Stimulated activated naive CD8-positive, alpha-beta T cell treated with anti-CD3 and anti-CD28 coated beads, Interleukin-15, amount 100 ng/mL, for 72 hours (primary cell): Measurements from ENCODE around the gene AP4E1.
"Not testable (repeated sequence)": the region's sequence is repeated elsewhere in the genome, so short reads cannot be mapped to it uniquely, and the experiment has no call there.

Experiments
- ATAC-seq: fragments of 150-1000 bp; cut with Tn5 transposase; 2 replicates; pipeline ENCODE4 v1.10.0; 2021; ENCODE audit warnings: mild to moderate bottlenecking, moderate library complexity
- DNase-seq, 2 donors: peaks; one replicate each; pipeline ENCODE4 v3.0.0; 2021 to 2022
- H3K27ac Mint-ChIP-seq, 2 donors: one replicate each; pipeline ENCODE4 v1.8.0; 2022; ENCODE audit warnings: mild to moderate bottlenecking in 2 of 2, mixed read lengths in 2 of 2, moderate library complexity in 2 of 2
- H3K27me3 Mint-ChIP-seq: one replicate; pipeline ENCODE4 v1.8.0; 2022; ENCODE audit warnings: mixed read lengths
- H3K4me1 Mint-ChIP-seq: one replicate; pipeline ENCODE4 v1.8.0; 2022; ENCODE audit warnings: mild to moderate bottlenecking, mixed read lengths
- H3K4me3 Mint-ChIP-seq, 2 donors: one replicate each; pipeline ENCODE4 v1.8.0; 2022; ENCODE audit warnings: mild to moderate bottlenecking in 2 of 2, mixed read lengths in 2 of 2, moderate library complexity in 1 of 2
- H3K9me3 Mint-ChIP-seq, 2 donors: one replicate each; pipeline ENCODE4 v1.8.0; 2022; ENCODE audit warnings: mixed read lengths in 2 of 2

The AP4E1 gene

DNA sequence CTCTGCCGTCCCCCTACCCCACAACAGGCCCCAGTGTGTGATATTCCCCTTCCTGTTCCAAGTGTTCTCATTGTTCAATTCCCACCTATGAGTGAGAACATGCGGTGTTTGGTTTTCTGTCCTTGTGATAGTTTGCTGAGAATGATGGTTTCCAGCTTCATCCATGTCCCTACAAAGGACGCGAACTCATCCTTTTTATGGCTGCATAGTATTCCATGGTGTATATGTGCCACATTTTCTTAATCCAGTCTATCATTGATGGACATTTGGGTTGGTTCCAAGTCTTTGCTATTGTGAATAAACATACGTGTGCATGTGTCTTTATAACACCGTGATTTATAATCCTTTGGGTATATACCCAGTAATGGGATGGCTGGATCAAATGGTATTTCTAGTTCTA is 46.4 kb downstream of the AP4E1 start:
- not testable (repeated sequence) for H3K27me3 Mint-ChIP-seq, H3K4me3 Mint-ChIP-seq, H3K27ac Mint-ChIP-seq, ATAC-seq, DNase-seq, H3K4me1 Mint-ChIP-seq
- peaks cover 19 to 21% of the 10 kb centered on the region in 2 donors for H3K9me3 Mint-ChIP-seq

DNA sequence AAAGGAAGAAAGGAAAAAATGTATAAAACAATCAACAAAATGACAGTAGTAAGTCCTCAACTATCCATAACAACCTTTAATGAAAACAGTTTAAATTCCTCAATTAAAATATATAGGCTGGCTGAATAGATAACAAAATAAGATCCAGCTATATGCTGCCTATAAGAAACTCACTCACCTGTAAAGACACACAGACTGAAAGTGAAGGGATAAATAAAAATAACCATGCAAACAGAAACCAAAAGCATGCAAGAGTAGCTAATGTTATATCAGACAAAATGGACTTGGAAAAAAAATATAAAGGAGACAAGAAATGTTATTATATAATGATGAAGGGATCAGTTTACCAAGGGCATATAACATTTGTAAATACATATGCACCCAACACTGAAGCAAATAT is 51.2 kb downstream of the AP4E1 start:
- DNase-seq (no peak), ATAC-seq (no peak)
- H3K4me3 Mint-ChIP-seq, result no peak overlapping the region
- no peaks in the 10 kb centered on the region for H3K27me3 Mint-ChIP-seq
- H3K9me3 Mint-ChIP-seq, result peaks cover 49 to 67% of the 10 kb centered on the region in 2 donors
- H3K27ac Mint-ChIP-seq, result no peak overlapping the region
- H3K4me1 Mint-ChIP-seq, result no peaks in the 10 kb centered on the region

DNA sequence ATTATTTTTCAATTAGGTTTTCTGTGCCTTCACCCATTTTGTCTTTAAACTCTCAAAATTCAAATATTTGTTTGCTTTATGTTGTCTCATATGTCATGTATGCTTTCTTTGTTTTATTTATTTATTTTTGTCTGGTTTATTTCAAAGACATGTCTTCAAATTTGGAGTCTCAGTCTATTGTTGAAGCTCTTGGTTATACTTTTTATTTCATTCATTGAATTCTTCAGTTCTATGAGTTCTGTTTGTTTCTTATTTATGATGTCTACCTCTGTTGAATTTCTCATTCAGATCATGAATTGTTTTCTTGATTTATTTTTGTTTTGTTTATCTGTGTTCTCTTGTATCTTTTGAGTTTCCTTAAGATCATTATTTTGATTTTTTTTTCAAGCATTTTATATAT is 55.6 kb downstream of the AP4E1 start:
- peaks cover 60 to 80% of the 10 kb centered on the region in 2 donors for H3K9me3 Mint-ChIP-seq
- no peak for ATAC-seq

DNA sequence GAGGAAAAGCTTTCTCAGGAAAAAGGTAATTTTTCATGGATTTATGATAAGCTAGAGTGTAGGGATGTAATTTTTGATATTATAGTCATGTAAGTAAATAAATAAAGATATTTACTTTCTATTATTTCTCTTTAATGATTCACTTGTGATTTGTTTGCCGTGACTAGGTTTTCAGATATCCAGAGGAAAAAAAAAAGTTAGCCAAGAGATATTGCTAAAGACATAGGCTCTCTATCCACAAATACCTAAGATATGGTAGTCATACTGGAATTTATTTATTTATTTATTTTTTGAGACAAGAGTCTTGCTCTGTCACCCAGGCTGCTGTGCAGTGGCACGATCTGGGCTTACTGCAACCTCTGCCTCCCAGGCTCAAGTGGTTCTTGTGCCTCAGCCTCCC is 59.9 kb downstream of the AP4E1 start:
- H3K4me1 Mint-ChIP-seq, result peaks cover 10% of the 10 kb centered on the region
- H3K9me3 Mint-ChIP-seq, result peaks cover 46 to 64% of the 10 kb centered on the region in 2 donors
- H3K4me3 Mint-ChIP-seq, result no peak overlapping the region
- DNase-seq, result no peak
- no peak overlapping the region for H3K27ac Mint-ChIP-seq
- no peak for ATAC-seq
- H3K27me3 Mint-ChIP-seq, result no peaks in the 10 kb centered on the region

More for the DNA sequence above, 55.6 kb downstream of the AP4E1 start:
- Mint-ChIP-seq H3K27me3 (no peaks in the 10 kb centered on the region), H3K4me1 (no peaks in the 10 kb centered on the region), H3K4me3 (no peak overlapping the region), H3K27ac (no peak overlapping the region)
- DNase-seq, result no peak

DNA sequence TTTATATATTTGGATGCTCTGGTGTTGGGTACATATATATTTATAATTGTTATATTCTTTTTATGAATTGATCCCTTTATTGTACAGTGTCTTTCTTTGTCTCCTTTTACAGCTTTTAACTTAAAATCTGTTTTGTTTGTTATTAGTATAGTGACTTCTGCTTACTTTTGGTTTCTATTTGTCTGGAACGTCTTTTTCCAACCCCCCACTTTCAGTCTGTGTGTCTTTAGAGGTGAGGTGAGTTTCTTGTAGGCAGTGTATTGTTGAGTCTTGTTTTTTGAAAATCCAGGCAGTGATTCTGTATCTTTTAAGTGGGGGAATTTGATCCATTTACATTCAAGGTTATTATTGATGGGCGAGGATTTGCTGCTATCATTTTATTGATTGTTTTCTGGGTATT is 62.0 kb downstream of the AP4E1 start:
- peaks cover 27 to 43% of the 10 kb centered on the region in 2 donors for H3K9me3 Mint-ChIP-seq
- DNase-seq (no peak), ATAC-seq (no peak)
- H3K4me1 Mint-ChIP-seq, result peaks cover 10% of the 10 kb centered on the region
- H3K27ac Mint-ChIP-seq, result no peak overlapping the region
- no peak overlapping the region for H3K4me3 Mint-ChIP-seq
- H3K27me3 Mint-ChIP-seq, result no peaks in the 10 kb centered on the region

DNA sequence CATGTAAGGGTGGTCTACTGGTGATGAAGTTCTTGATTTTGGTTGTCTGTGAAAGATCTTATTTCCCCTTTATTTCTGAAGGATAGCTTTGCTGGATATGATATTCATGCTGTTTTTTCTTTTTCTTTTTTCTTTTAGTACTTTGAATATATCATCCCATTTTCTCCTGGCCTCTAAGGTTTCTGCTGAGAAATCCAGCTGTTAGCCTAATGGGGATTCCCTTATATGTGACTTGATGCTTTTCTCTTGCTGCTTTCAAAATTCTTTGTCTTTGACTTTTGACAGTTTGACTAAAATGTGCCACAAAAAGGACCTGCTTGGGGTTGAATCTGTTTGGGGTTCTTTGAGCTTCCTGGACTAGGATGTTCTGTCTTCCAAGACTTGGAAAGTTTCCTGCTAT is 62.6 kb downstream of the AP4E1 start:
- Mint-ChIP-seq H3K27me3 (no peaks in the 10 kb centered on the region), H3K27ac (no peak overlapping the region), H3K4me1 (peaks cover 10% of the 10 kb centered on the region), H3K4me3 (no peak overlapping the region), H3K9me3 (peaks cover 24 to 38% of the 10 kb centered on the region in 2 donors)
- ATAC-seq (no peak), DNase-seq (no peak)

DNA sequence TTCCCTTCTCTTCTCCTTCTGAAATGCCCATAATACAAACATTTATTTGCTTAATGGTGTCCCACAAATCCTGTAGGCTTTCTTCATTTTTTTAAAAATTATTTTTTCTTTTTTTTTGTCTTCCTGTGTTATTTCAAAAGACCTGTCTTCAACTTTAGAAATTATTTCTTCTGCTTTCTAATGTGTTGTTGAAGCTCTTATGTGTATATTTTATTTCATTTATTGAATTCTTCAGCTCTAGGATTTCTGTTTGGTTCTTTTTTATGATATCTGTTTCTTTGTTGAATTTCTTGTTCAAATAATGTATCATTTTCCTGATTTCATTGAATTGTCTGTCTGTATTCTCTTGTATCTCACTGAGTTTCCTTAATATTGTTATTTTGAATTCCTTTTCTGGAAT is 63.1 kb downstream of the AP4E1 start:
- Mint-ChIP-seq H3K27ac (no peak overlapping the region), H3K4me1 (peaks cover 10% of the 10 kb centered on the region), H3K27me3 (no peaks in the 10 kb centered on the region), H3K9me3 (peaks cover 24 to 37% of the 10 kb centered on the region in 2 donors), H3K4me3 (no peak overlapping the region)
- DNase-seq (no peak), ATAC-seq (no peak)

DNA sequence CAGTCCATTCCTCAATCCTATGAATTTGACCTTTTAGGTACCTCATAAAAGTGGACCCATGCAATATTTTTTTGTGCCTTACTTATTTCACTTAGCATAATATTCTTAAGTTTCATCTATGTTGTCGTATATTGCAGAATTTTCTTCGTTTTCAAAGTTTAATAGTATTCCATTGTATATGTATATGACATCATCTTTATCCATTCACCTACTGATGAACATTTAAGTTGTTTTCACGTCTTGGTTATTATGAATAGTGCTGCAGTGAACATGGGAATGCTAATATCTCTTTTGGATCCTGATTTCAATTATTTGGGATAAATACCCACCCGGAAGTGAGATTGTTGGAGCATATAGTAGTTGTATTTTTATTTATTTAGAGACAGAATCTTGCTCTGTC is 65.1 kb downstream of the AP4E1 start:
- Mint-ChIP-seq H3K27ac (no peak overlapping the region), H3K4me1 (peaks cover 13% of the 10 kb centered on the region), H3K4me3 (no peak overlapping the region), H3K9me3 (peaks cover 16 to 30% of the 10 kb centered on the region in 2 donors), H3K27me3 (no peaks in the 10 kb centered on the region)
- ATAC-seq (no peak), DNase-seq (no peak)

DNA sequence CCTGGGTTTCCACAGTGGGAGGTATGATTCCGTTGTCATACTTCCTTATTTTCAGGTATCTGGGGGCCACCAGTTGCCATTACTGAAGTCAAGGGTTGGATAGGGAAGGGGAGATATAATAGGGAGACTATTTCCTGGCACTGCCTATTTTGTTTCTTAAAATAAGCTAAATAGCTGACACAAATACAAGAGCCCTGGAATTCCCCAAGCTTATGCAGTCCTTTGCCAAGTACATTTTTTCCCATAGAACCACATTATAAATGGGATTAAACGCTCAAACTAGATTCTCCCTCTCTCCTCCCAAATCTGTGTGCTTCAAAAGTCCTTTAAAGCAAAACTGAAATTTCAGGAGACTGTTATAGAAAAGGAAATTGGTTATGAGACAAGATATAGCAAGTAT is 68.7 kb downstream of the AP4E1 start:
- no peak overlapping the region for H3K27ac Mint-ChIP-seq
- ATAC-seq (no peak), DNase-seq (no peak)
- H3K27me3 Mint-ChIP-seq, result no peaks in the 10 kb centered on the region
- peaks cover 9% of the 10 kb centered on the region for H3K4me1 Mint-ChIP-seq
- peaks cover 4 to 9% of the 10 kb centered on the region in 2 donors for H3K9me3 Mint-ChIP-seq
- no peak overlapping the region for H3K4me3 Mint-ChIP-seq

DNA sequence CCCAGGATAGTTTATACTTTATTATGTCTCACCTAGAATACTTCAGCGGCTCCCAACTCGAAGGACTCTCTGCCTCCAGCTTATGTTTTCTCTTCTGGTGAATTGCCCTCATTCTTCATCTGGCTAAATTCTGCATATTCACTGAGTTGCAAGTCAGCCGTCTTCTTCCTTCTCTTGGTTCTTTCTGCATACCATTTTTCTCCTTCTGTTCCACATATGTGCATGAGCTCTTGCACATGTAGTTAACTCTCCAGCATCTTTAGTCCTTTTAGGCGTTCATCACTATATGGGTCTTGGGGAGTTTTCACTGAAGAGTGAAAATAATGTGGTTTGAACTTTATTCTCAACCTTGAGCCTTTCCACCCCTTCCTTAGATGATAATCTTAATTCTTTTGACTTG is 70.1 kb downstream of the AP4E1 start:
- Mint-ChIP-seq H3K4me1 (peaks cover 9% of the 10 kb centered on the region), H3K27me3 (no peaks in the 10 kb centered on the region), H3K4me3 (no peak overlapping the region), H3K27ac (no peak overlapping the region), H3K9me3 (peaks cover 6 to 7% of the 10 kb centered on the region in 2 donors)
- DNase-seq (no peak), ATAC-seq (no peak)

DNA sequence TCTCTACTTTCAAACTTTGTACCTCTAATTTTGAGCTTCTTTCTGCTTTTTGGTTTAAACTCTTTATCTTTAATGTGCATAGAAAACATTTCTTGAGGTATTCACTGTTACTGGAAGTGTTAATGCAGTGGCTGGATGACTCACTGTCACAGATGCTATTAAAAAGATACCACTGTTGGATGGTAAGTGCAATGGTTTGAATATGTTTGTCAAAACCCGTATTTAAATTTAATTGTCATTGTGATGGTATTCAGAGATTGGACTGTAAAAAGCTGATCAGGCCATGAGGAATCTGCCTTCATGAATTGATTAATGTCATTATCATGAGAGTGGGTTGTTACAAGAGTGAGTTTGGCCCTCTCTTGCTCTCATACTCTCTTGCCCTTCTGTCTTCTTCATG is 70.6 kb downstream of the AP4E1 start:
- H3K27ac Mint-ChIP-seq, result no peak overlapping the region

DNA sequence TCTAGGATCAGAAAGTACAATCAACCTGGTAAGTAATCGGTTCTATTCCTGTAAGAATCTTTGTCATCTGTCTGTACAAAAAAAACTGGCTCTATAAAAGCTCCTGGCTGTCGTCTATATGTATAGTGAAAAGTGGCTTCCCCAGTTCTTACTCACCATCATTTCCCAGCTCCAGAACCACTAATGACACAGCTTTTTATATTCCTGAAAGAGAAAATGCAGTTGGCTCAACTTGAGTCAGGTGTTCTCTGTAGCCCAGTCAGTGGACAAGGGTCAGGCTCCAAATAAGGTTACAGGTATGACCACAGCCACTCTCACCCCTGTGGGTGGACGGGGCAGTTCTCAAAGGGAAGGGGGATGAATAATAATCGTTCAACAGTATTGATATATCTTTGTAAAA is 85.1 kb downstream of the AP4E1 start:
- Mint-ChIP-seq H3K4me3 (no peak overlapping the region), H3K4me1 (no peaks in the 10 kb centered on the region), H3K27ac (no peak overlapping the region), H3K27me3 (no peaks in the 10 kb centered on the region), H3K9me3 (no peaks in the 10 kb centered on the region)
- ATAC-seq, result no peak
- no peak for DNase-seq

More for the DNA sequence above, 70.6 kb downstream of the AP4E1 start:
- no peaks in the 10 kb centered on the region for H3K27me3 Mint-ChIP-seq
- no peak for ATAC-seq
- H3K4me1 Mint-ChIP-seq, result peaks cover 9% of the 10 kb centered on the region
- peaks cover 7 to 9% of the 10 kb centered on the region in 2 donors for H3K9me3 Mint-ChIP-seq
- DNase-seq, result no peak
- no peak overlapping the region for H3K4me3 Mint-ChIP-seq

DNA sequence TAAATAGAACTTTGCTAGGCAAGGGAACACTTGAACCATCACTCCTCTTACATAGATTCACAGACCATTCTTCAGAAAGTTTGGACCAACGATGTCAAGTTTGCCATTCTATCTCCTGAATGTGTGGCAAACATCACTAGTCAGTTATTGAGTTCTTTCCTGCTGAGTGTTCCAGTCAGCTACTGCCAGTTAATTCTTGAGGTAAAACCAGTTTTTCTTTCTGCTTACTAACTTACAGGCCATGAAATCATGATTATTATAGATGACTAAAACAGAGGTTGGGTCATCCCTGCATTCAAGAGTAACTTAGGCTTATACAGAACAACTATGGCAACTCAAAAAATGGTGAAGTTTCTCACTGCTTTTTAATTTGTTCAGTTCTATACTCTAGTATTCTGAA is 88.2 kb downstream of the AP4E1 start:
- Mint-ChIP-seq H3K9me3 (no peaks in the 10 kb centered on the region), H3K27me3 (no peaks in the 10 kb centered on the region), H3K4me3 (no peak overlapping the region), H3K27ac (no peak overlapping the region), H3K4me1 (no peaks in the 10 kb centered on the region)
- DNase-seq, result no peak
- ATAC-seq, result no peak

DNA sequence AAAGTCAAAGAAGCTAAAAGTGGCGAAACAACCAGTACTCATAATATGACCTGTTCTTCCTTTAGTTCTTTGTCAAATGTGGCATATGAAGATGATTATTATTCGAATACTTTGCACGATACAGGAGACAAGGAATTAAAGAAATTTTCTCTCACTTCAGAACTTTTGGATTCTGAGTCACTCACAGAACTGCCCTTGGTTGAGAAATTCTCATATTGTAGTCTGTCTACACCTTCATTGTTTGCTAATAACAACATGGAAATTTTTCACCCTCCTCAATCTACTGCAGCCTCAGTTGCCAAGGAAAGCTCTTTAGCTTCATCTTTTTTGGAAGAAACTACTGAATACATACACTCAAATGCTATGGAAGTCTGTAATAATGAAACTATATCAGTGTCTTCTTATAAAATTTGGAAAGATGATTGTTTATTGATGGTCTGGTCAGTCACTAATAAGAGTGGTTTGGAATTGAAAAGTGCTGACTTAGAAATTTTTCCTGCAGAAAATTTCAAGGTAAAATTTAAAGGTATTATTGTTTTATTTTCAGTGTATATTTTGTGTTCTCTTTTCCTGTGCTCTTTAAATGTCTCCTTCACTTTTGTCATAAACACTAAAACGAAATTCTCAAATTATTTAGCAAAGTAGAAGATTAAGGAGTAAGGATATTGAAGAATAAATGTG is 89.0 kb downstream of the AP4E1 start:
- Mint-ChIP-seq H3K27ac (no peak overlapping the region), H3K27me3 (no peaks in the 10 kb centered on the region), H3K9me3 (no peaks in the 10 kb centered on the region), H3K4me1 (no peaks in the 10 kb centered on the region), H3K4me3 (no peak overlapping the region)
- DNase-seq (no peak), ATAC-seq (no peak)

DNA sequence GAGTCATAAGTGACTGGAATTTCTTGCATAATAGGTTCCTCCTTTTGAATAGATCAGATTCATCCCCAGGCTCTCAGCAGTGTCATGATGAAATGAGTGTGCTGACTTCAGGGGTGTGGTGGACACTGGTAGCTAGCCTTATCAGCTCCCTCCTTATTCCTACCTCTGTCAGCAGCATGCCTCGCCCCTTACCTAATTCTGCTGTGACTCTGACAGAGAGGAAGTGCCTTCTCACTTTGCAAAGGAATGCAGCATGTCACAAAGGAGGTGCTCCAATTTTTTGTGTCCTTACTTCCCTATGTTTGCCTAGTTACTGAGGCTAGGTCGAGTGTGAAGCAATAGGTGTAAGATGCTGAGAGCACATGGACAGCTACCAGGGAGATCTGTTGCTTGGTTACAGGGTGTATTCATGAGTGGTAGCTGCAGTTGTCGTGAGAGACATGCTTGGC is 95.6 kb downstream of the AP4E1 start:
- Mint-ChIP-seq H3K4me1 (no peaks in the 10 kb centered on the region), H3K27me3 (no peaks in the 10 kb centered on the region), H3K27ac (no peak overlapping the region), H3K4me3 (no peak overlapping the region), H3K9me3 (peaks cover 0 to 17% of the 10 kb centered on the region in 2 donors)
- DNase-seq (no peak), ATAC-seq (no peak)

DNA sequence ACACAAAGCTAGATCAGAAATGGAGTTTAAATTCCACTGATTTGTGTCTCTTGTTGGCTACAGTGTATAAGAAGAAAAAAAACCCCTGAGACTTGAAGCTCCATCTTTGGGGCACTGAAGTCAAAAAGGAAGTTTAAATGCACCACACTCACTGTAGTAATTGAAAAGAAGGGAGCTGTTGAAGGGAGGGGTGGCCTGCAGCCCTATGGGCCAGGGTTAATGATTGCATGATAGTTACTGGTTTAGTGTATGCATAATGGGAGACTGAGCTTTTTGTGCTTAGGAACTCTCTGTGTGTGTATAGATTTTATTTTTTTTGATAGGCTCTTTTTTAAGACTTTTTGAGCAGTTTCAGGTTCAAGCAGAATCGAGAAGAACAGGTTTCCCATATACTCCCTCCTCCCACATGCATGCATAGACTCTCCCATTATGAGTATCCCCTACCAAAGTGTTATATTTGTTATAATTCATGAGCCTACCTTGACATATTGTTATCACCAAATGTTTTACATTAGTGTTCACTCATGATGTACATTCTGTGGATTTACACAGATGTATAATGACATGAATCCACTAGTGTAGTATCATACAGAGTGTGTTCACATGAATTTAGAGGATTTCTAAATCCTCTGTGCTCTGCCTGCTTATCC is 98.0 kb downstream of the AP4E1 start:
- Mint-ChIP-seq H3K9me3 (peaks cover 0 to 17% of the 10 kb centered on the region in 2 donors), H3K4me3 (no peak overlapping the region), H3K27me3 (no peaks in the 10 kb centered on the region), H3K27ac (no peak overlapping the region), H3K4me1 (no peaks in the 10 kb centered on the region)
- DNase-seq, result no peak
- ATAC-seq, result no peak
